CMK (cell line): ENCODE measurements around the gene PLAC8L1.

ENCODE experiments used
- DNase-seq: peaks from one replicate; pipeline ENCODE4 v3.0.0-alpha.2; 2010; ENCODE audit warnings: low read depth

The PLAC8L1 gene

DNA sequence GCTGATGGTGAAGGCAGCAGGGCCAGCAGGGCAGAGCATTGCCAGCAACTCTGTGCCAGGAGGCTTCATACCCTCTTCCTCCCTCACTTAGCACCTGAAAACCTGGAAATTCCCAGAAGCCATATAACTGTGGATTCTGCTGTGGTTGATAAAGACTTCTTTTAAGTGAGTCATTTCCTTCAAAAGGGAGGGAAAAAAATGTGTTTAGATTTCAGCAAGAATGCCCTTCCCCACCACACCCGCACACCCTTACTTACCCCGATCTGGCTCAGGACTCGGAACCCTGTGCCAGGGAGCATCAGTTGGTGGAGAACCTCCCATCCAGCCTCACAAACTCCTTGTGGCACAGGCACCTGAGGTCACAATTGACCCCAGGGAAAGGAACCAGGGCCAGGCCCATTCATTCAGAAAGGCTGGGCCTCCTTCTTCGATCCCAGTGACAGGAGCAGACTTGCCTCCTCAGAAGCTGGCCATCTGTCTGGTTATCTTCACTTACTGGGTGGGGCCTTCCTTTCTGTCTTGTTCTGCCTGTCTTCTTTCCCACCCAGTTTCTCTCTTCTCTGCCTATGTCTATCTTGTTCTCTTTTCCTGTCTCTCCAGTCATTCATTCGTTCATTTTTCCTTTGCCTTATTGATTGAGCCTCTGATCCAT is 62.6 kb downstream of the PLAC8L1 start:
- DNase-seq: no peak

DNA sequence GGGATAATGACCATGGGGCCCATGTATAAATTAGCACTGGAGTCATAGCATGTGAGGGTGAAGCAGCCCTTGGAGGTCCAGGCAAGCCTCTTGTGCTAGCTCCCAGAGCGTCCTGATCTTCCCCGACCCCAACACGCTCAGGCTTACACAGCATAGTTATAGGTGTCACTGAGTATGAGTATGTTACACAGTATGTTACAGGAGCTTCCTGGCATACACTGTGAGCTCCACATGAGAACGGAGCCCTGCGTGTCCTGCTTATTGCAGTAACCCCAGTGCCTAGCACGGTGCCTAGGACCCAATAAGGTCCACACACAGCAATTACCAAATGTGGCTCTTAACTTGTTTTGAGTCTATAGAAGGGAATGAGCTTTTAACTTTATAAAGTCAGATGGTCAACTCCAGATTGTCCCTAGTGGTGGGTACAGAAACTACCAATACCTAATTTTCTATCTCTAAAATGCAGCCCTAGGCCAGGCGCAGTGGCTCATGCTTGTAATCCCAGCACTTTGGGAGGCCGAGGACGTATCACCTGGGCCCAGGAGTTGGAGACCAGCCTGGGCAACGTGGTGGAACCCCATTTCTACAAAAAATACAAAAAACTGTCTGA is 64.1 kb downstream of the PLAC8L1 start:
- no peak for DNase-seq

DNA sequence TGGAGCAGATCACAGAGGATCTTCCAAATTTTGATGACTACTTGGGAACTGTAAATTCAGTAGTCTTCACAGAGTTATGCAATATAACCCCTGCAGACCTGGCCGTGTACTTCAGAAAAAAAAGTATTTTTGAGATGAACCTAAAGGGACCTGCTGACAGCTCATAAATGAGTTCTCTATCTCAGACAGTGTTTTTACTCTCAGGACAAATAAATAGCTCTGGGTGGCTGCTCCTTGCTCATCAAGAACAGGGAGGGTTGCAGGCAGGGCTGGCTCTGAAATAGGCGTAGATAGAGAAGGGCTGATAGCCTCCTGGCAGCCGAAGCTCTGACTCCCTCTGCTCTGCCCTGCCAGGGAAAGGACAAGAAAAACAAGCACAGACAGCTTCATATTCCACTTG is 64.8 kb downstream of the PLAC8L1 start:
- DNase-seq: no peak

DNA sequence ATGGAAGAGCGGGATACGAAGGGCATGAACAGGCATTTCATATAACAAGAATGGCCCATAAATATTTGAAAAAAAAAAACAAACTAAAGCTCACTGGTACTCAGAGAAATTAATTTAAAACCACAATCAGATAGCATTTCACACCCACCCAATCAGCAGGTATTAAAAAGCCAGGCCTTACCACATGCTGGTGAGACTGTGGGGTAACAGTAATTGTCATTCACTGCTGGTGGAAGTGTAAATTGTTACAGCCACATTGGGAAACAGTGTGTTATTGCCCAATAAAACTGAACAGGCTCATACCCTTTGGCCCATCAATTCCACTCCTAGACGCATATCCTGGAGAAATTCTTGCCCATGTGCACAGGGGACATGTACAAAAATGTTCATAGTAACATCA is 66.0 kb downstream of the PLAC8L1 start:
- DNase-seq: no peak

DNA sequence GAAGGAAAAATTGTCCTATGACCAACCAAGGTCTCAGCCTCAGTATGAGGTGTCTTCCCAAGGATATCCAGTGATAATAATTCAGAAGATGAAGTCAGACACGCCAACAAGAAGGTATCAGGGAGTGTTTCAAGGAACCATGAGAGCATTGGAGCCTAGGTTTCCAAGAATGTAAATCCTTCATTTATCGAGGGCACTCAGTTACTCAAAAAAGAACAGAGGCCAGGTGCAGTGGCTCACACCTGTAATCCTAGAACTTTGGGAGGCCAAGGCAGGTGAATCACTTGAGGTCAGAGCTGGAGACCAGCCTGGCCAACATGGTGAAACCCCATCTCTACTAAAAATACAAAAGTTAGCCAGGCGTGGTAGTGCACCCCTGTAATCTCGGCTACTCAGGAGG is 70.8 kb downstream of the PLAC8L1 start:
- DNase-seq: no peak
